GM12892 (cell line): ENCODE data around the gene CHD5.

Experiments
- DNase-seq: peaks from one replicate; pipeline ENCODE4 v3.0.0; 2011; ENCODE audit not compliant: insufficient read length
- FAIRE-seq: peaks from 2 replicates; lab custom pipeline; 2011; peaks lifted over from hg19 to GRCh38; lab: Jason Lieb, UNC
- POLR2A ChIP-seq: IDR thresholded peaks from 2 replicates; pipeline ENCODE4 v1.6.1; 2011; ENCODE audit warnings: low read depth, low read length, control low read depth
- POLR2AphosphoS5 ChIP-seq: IDR thresholded peaks from 2 replicates; pipeline ENCODE4 v1.6.1; 2011; ENCODE audit warnings: low read depth, low read length, control low read depth
- TAF1 ChIP-seq: IDR thresholded peaks from 2 replicates; pipeline ENCODE4 v1.6.1; 2011; ENCODE audit warnings: low read depth, mild to moderate bottlenecking, control low read depth, low read length, borderline replicate concordance

The CHD5 gene

GRCh38 chr1:6087958-6088357, 92.2 kb downstream of the CHD5 start:
- FAIRE-seq (no peak), DNase-seq (no peak)
- no peak for TF ChIP-seq POLR2A
- no peak for TF ChIP-seq TAF1
- no peak for TF ChIP-seq POLR2AphosphoS5

GRCh38 chr1:6087377-6087772, 92.7 kb downstream of the CHD5 start:
- TF ChIP-seq TAF1 (no peak), POLR2A (no peak), POLR2AphosphoS5 (no peak)
- DNase-seq, result no peak
- FAIRE-seq, result no peak

DNA sequence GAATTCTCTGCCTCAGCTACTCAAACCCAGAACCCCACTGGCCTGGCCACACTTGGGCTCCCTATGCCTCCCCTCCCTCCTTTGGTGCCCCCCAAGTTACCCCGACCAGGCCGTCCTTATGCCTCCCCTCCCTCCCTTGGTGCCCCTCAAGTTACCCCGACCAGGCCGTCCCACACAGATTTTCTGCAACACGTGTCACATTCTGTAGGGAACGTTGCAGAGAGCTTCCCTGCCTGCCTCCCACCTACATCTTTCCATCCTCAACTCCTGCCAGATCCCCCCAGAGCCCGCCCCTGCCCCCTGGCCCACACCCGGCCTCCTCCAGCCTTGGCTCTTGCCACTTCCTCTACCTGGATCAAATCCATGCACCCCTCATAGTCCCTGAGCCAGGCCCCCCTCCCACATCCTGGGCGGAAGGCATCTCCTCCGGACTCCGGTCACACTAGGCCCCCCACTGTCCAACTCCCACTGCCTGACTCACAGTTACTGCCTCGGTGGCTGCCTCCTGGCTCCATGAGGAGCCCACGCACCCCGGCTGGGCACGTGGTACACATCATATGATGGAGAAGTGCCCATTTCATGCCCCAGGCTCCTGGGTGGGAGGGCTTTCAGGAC, 93.3 kb downstream of the CHD5 start:
- TF ChIP-seq TAF1 (no peak), POLR2A (no peak), POLR2AphosphoS5 (no peak)
- no peak for FAIRE-seq
- DNase-seq, result no peak

- TF ChIP-seq POLR2A (no peak), POLR2AphosphoS5 (no peak), TAF1 (no peak)
- FAIRE-seq (no peak), DNase-seq (no peak)
Measured at GRCh38 chr1:6086358-6086757, 93.8 kb downstream of the CHD5 start.

DNA sequence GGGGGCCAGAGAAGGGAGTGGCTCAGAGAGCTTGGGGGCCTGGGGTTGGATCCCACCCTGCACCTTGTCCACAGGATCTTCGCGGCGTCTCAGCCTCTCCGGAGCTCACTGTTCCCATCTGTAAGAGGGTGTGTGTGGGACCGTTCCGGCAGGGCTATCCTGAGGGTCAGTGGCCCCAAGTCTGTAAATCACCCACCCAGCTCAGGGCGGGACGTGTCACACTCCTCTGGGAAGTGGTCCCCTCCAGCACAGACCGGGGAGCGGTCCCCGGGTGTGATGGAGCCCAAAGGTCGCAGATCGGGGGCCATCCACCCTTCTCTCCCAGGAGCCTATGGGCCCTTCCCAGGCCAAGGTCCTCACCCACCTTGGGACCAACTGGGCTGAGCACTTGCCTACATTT, 94.5 kb downstream of the CHD5 start:
- DNase-seq (no peak), FAIRE-seq (no peak)
- TF ChIP-seq TAF1 (no peak), POLR2A (no peak), POLR2AphosphoS5 (no peak)

GRCh38 chr1:6084781-6085495, 95.2 kb downstream of the CHD5 start:
- FAIRE-seq, result no peak
- TF ChIP-seq TAF1 (no peak), POLR2A (no peak), POLR2AphosphoS5 (no peak)
- DNase-seq, result no peak

DNA sequence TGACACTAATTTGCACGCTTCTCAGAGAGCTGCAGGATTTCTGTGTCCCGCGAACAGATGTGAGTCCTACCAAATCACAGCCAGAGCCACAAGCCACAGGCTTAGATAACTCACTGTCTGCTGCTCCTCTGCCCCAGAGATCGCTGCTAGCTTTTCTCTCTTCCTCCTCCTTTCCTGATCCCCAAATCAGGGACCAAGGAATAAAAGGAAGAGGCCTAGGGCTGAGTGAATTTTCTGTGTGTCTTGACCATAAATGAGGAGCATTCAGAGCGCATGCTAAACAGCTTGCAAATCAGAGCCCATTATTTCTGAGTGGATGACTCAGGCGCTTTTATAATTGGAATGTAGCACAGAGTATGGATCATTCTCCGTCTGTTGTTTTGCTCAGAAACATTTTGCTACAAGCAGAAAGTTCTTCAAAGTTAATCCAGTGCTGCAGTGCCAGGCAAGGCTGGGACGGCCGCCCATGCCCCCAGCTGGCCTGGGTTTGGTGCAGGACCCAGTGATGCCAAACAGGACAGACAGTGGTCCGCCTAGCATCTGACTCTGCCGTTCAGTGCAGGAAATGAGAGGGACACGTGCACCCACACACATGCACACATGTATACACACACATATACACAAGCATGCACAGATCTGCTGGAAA, 96.2 kb downstream of the CHD5 start:
- FAIRE-seq (no peak), DNase-seq (no peak)
- no peak for TF ChIP-seq TAF1
- TF ChIP-seq POLR2AphosphoS5, result no peak
- no peak for TF ChIP-seq POLR2A

DNA sequence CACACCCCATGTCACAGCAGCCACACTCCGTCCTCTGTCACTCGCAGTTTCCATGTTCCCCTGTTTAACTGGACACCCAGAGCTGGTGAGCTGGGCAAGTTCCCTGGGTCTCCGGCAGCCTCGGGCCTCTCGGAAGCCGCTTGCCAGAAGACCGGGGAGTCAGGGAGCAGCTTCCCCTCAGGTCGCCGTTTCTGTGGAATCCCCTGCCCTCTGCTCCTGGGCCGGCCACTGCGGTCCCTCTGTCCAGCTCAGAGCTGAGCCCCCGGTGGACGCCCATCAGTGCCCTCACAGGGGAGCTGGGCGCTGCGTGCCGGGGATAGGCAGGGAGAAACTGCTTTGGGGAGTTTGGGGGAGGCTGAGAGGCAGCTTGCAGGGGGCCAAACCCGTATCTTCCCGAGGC, 96.7 kb downstream of the CHD5 start:
- TF ChIP-seq TAF1 (no peak), POLR2AphosphoS5 (no peak), POLR2A (no peak)
- DNase-seq, result no peak
- no peak for FAIRE-seq

DNA sequence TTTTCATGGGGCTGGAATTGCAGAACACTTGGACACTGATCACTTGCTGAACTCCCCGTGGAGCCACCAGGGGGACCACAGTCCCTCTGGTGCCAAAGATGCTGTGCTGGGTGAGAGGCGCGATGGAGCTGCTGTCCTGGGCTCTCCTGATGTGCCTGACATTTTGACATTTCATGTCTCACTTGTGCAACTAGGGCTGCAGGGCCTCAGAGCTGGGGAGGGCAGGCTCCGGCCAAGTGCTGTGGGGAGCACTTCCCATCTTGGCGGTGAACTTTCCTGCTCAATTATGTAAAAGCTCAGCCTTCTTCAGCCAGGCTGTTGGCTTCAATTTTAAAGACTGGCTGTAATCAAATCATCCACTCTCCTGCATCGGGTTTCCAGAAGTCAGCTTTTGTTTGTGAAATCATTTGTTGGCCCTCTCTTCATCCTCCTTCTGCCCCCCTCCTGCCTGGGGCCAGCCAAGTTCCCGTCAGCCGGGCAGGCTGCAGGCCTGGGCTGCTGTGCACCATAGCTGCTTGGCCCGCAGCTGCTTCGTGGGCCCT, 97.6 kb downstream of the CHD5 start:
- FAIRE-seq (no peak), DNase-seq (no peak)
- no peak for TF ChIP-seq TAF1
- TF ChIP-seq POLR2AphosphoS5, result no peak
- TF ChIP-seq POLR2A, result no peak

GRCh38 chr1:6081901-6082300, 98.2 kb downstream of the CHD5 start:
- FAIRE-seq (no peak), DNase-seq (no peak)
- no peak for TF ChIP-seq TAF1
- TF ChIP-seq POLR2AphosphoS5, result no peak
- TF ChIP-seq POLR2A, result no peak

GRCh38 chr1:6080469-6080868, 99.7 kb downstream of the CHD5 start:
- no peak for DNase-seq
- TF ChIP-seq POLR2A (no peak), POLR2AphosphoS5 (no peak), TAF1 (no peak)

DNA sequence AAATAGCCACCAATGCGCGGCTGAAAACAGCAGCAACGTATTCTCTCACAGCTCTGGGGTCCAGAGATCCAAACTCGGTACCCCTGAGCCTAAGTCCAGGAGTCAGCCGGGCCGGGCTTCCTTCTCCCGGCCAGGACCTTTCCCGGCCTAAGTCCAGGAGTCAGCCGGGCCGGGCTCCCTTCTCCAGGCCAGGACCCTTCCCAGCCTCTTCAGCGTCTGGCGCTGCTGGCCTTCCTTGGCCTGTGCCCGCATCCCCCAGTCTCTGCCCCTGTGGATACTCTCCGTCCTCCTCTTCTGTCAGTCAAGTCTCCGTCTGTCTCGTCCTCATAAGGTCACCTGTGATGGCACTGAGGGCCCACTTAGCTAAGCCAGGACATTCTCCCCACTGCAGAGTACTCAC, 102.2 kb downstream of the CHD5 start:
- TF ChIP-seq POLR2A (no peak), POLR2AphosphoS5 (no peak)
- no peak for DNase-seq
- no peak for FAIRE-seq

More at GRCh38 chr1:6080469-6080868, 99.7 kb downstream of the CHD5 start:
- FAIRE-seq, result no peak
